SK-N-SH treated with all-trans-retinoic acid at 6 μM for 48 hours (cell line): ENCODE results near the gene IP6K3.

Source experiments
- ARNTL ChIP-seq: fragments of 450-650 bp; formaldehyde crosslinking; IDR thresholded peaks from 2 replicates; pipeline ENCODE4 v1.5.0; 2020; ENCODE audit warnings: low read depth, mild to moderate bottlenecking, moderate library complexity, borderline replicate concordance
- BACH2 ChIP-seq: fragments of 250-450 bp; sonication (Bioruptor Pico); IDR thresholded peaks from 2 replicates; pipeline ENCODE4 v1.9.0; 2021; ENCODE audit warnings: mild to moderate bottlenecking, borderline replicate concordance
- PPARA ChIP-seq: fragments of 250-450 bp; sonication (Bioruptor Pico); IDR thresholded peaks from 2 replicates; pipeline ENCODE4 v1.5.0; 2020; ENCODE audit warnings: mild to moderate bottlenecking, borderline replicate concordance
- TCF4 ChIP-seq: fragments of 250-450 bp; sonication (Bioruptor Pico); IDR thresholded peaks from 2 replicates; pipeline ENCODE4 v1.8.0; 2021; ENCODE audit warnings: mild to moderate bottlenecking, moderate library complexity, borderline replicate concordance
- TSHZ2 ChIP-seq: fragments of 250-450 bp; sonication (Bioruptor Pico); IDR thresholded peaks from 2 replicates; pipeline ENCODE4 v1.5.0; 2020; ENCODE audit warnings: mild to moderate bottlenecking, moderate library complexity
- ZFP3 ChIP-seq: fragments of 250-450 bp; sonication (Bioruptor Pico); IDR thresholded peaks from 2 replicates; pipeline ENCODE4 v1.5.0; 2020; ENCODE audit warnings: mild to moderate bottlenecking, moderate library complexity
- ZFP30 ChIP-seq: fragments of 450-650 bp; formaldehyde crosslinking; IDR thresholded peaks from 2 replicates; pipeline ENCODE4 v1.5.0; 2022; ENCODE audit warnings: mild to moderate bottlenecking, moderate library complexity

- no peak for TF ChIP-seq ZFP30 (CRISPR knock-in tag)
- TF ChIP-seq BACH2 (CRISPR knock-in tag), result no peak
- TF ChIP-seq ZFP3, result no peak
- TF ChIP-seq TCF4 (CRISPR knock-in tag), result no peak
- TF ChIP-seq PPARA (CRISPR knock-in tag), result no peak
- TF ChIP-seq ARNTL, result no peak
- TF ChIP-seq TSHZ2 (CRISPR knock-in tag), result no peak
Measured at GRCh38 chr6:33789550-33789895, 42.8 kb upstream of the IP6K3 start.
